Liver (tissue), 3 donors: ENCODE results near the gene DDR1.

Experiments
- ATF3 ChIP-seq: IDR thresholded peaks from 2 replicates; pipeline ENCODE4 v1.6.1; 2016; ENCODE audit warnings: antibody characterized with exemption
- EGR1 ChIP-seq, 2 donors: IDR thresholded peaks; 2 replicates each; pipeline ENCODE4 v1.6.1; 2016 to 2018; ENCODE audit warnings: antibody characterized with exemption in 2 of 2, low read depth in 2 of 2
- HNF4G ChIP-seq: IDR thresholded peaks from 2 replicates; pipeline ENCODE4 v1.6.1; 2016; ENCODE audit warnings: antibody characterized with exemption
- RAD21 ChIP-seq, 2 donors: IDR thresholded peaks; 2 replicates each; pipeline ENCODE4 v1.6.1; 2016; ENCODE audit warnings: antibody characterized with exemption in 2 of 2, mild to moderate bottlenecking in 2 of 2
- SP1 ChIP-seq: IDR thresholded peaks from 2 replicates; pipeline ENCODE4 v1.6.1; 2018; ENCODE audit warnings: antibody characterized with exemption, mild to moderate bottlenecking
- YY1 ChIP-seq: IDR thresholded peaks from 2 replicates; pipeline ENCODE4 v1.6.1; 2016; ENCODE audit warnings: antibody characterized with exemption, mild to moderate bottlenecking
- ZBTB33 ChIP-seq: IDR thresholded peaks from 2 replicates; pipeline ENCODE4 v1.6.1; 2016; ENCODE audit warnings: antibody characterized with exemption
- TF ChIP-seq, protein P1 (sequence below): fragments of 150-350 bp; IDR thresholded peaks from 2 replicates; pipeline ENCODE4 v1.5.1; 2017; ENCODE audit warnings: improper control_type of control experiment, low read depth, low read length; ENCODE audit not compliant: missing input control
- donor health status: healthy.
- donor health status: healthy.

- TF ChIP-seq HNF4G (no peak), SP1 (no peak), YY1 (no peak), ATF3 (no peak), RAD21 (IDR thresholded peaks at IDR 0.05) (no peak), EGR1 (IDR thresholded peaks at IDR 0.05; ENCODE audit: low read depth in 2 of 2) (no peak), ZBTB33 (no peak)
- TF ChIP-seq, protein P1, sequence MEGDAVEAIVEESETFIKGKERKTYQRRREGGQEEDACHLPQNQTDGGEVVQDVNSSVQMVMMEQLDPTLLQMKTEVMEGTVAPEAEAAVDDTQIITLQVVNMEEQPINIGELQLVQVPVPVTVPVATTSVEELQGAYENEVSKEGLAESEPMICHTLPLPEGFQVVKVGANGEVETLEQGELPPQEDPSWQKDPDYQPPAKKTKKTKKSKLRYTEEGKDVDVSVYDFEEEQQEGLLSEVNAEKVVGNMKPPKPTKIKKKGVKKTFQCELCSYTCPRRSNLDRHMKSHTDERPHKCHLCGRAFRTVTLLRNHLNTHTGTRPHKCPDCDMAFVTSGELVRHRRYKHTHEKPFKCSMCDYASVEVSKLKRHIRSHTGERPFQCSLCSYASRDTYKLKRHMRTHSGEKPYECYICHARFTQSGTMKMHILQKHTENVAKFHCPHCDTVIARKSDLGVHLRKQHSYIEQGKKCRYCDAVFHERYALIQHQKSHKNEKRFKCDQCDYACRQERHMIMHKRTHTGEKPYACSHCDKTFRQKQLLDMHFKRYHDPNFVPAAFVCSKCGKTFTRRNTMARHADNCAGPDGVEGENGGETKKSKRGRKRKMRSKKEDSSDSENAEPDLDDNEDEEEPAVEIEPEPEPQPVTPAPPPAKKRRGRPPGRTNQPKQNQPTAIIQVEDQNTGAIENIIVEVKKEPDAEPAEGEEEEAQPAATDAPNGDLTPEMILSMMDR = no peak
These were observed 64.5 kb downstream of the DDR1 start for GRCh38 chr6:30948811-30949210.
